Endothelial cell of umbilical vein (primary cell): ENCODE results near the gene SATB2.

Experiments used
- CTCF ChIP-seq, 2 donors: IDR thresholded peaks; 1 replicate in 1 of 2; 2 replicates in 1 of 2; pipeline ENCODE4 v1.5.1; 2011; ENCODE audit warnings: low read length in 2 of 2, mild to moderate bottlenecking in 2 of 2, moderate library complexity in 2 of 2, control low read depth in 1 of 2, inconsistent platforms in 1 of 2, low read depth in 1 of 2; ENCODE audit not compliant: insufficient read depth in 1 of 2; ENCODE audit errors: extremely low read depth in 1 of 2
- EZH2 ChIP-seq: IDR thresholded peaks from 2 replicates; pipeline ENCODE4 v1.6.1; 2012; ENCODE audit warnings: borderline replicate concordance, low read depth, mild to moderate bottlenecking, moderate library complexity, low read length, inconsistent platforms; ENCODE audit not compliant: severe bottlenecking
- POLR2A ChIP-seq: IDR thresholded peaks from 2 replicates; pipeline ENCODE4 v1.6.1; 2012; ENCODE audit warnings: low read depth, mild to moderate bottlenecking, control low read depth, low read length

- TF ChIP-seq CTCF (IDR thresholded peaks at IDR 0.05; ENCODE audit: extremely low read depth in 1 of 2, insufficient read depth in 1 of 2, low read depth in 1 of 2, low read length in 2 of 2) (no peak), POLR2A (no peak), EZH2 (no peak)
Observed at GRCh38 chr2:199407421-199407820, 50.3 kb downstream of the SATB2 start.
